Astrocyte (in vitro differentiated cells and primary cell): ENCODE measurements around the gene ASB1. TPM values are rescaled to one million over a fixed set of nuclear protein-coding genes. Genes with fewer than 3 reads are reported as not detected.

Source experiments
- DNase-seq: peaks from one replicate; pipeline ENCODE4 v3.0.0-alpha.2; 2010; ENCODE audit warnings: low read depth
- FAIRE-seq: peaks from 2 replicates; lab custom pipeline; 2011; peaks lifted over from hg19 to GRCh38; lab: Jason Lieb, UNC
- H2AFZ ChIP-seq: 2 replicates; pipeline ENCODE4 v1.6.0; 2012; ENCODE audit warnings: low read depth, low read length, inconsistent platforms
- H3K27ac ChIP-seq: 2 replicates; pipeline ENCODE4 v1.5.1; 2011; ENCODE audit warnings: low read depth, low read length, inconsistent platforms
- H3K27me3 ChIP-seq: 2 replicates; pipeline ENCODE4 v1.6.0; 2011; ENCODE audit warnings: low read length, inconsistent platforms; ENCODE audit not compliant: insufficient read depth
- H3K36me3 ChIP-seq: 2 replicates; pipeline ENCODE4 v1.5.1; 2011; ENCODE audit warnings: low read length, inconsistent platforms; ENCODE audit not compliant: insufficient read depth
- H3K4me1 ChIP-seq: 2 replicates; pipeline ENCODE4 v1.5.1; 2011; ENCODE audit warnings: low read length, inconsistent platforms; ENCODE audit not compliant: insufficient read depth
- H3K4me2 ChIP-seq: 2 replicates; pipeline ENCODE4 v1.6.0; 2012; ENCODE audit warnings: low read length, inconsistent platforms
- H3K4me3 ChIP-seq: 2 replicates; pipeline ENCODE4 v1.5.1; 2011; ENCODE audit warnings: low read depth, mild to moderate bottlenecking, low read length, inconsistent platforms; ENCODE audit not compliant: insufficient read depth
- H3K79me2 ChIP-seq: 2 replicates; pipeline ENCODE4 v1.6.0; 2012; ENCODE audit warnings: mild to moderate bottlenecking, low read length, inconsistent platforms; ENCODE audit not compliant: insufficient read depth
- H3K9ac ChIP-seq: 2 replicates; pipeline ENCODE4 v1.6.0; 2012; ENCODE audit warnings: mild to moderate bottlenecking, low read length, inconsistent platforms
- H3K9me3 ChIP-seq: 2 replicates; pipeline ENCODE4 v1.5.1; 2012; ENCODE audit warnings: low read depth, mild to moderate bottlenecking, low read length, inconsistent platforms; ENCODE audit not compliant: insufficient read depth
- H4K20me1 ChIP-seq: 2 replicates; pipeline ENCODE4 v1.6.0; 2012; ENCODE audit warnings: low read length, inconsistent platforms; ENCODE audit not compliant: insufficient read depth
- H3K27ac Mint-ChIP-seq: one replicate; pipeline ENCODE4 v1.8.0; 2021; ENCODE audit warnings: mild to moderate bottlenecking, mixed read lengths; ENCODE audit not compliant: unreplicated experiment
- H3K27me3 Mint-ChIP-seq: one replicate; pipeline ENCODE4 v1.8.0; 2021; ENCODE audit warnings: low read depth, mixed read lengths; ENCODE audit not compliant: unreplicated experiment
- H3K36me3 Mint-ChIP-seq: one replicate; pipeline ENCODE4 v1.8.0; 2021; ENCODE audit warnings: low read depth, mixed read lengths; ENCODE audit not compliant: unreplicated experiment
- H3K4me1 Mint-ChIP-seq: one replicate; pipeline ENCODE4 v1.8.0; 2021; ENCODE audit warnings: low read depth, mixed read lengths; ENCODE audit not compliant: unreplicated experiment
- H3K4me3 Mint-ChIP-seq: one replicate; pipeline ENCODE4 v1.8.0; 2021; ENCODE audit warnings: mild to moderate bottlenecking, moderate library complexity, mixed read lengths; ENCODE audit not compliant: unreplicated experiment
- H3K9me3 Mint-ChIP-seq: one replicate; pipeline ENCODE4 v1.8.0; 2021; ENCODE audit warnings: mild to moderate bottlenecking, mixed read lengths; ENCODE audit not compliant: unreplicated experiment
- EZH2 ChIP-seq: IDR thresholded peaks from 2 replicates; pipeline ENCODE4 v1.6.1; 2012; ENCODE audit warnings: mild to moderate bottlenecking, low read length, inconsistent platforms; ENCODE audit not compliant: insufficient read depth
- total RNA-seq: library from RNA; stranded (reverse); gene quantifications from 2 replicates; pipeline ENCODE4 v1.2.1, GENCODE V29; 2021
- TF ChIP-seq, protein P1 (sequence below): IDR thresholded peaks from 2 replicates; pipeline ENCODE4 v1.5.1; 2011; ENCODE audit warnings: low read depth, mild to moderate bottlenecking, inconsistent platforms, low read length, moderate library complexity; ENCODE audit not compliant: insufficient read depth

ASB1 gene
- total RNA-seq, 1 donor from 2014 or later = 30.6 TPM

DNA sequence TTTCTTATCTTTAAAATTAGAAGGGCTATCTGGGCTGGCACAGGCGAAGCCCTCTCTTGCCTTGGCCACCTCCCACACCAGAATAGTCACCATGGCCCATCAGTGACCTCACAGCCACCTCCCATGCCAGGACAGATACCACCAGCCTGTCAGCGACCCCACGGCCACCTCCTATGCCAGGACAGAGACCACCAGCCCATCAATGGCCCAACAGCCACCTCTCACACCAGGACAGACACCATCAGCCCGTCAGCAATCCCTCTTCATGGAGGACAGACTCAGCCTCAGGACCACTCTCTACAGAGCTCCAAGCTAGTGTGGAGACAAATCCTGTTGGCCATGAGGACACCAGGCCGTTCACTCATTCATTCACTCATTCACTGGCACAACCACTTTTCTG is 74.6 kb downstream of the ASB1 start:
- Histone ChIP-seq H3K27me3 (no peaks in the 10 kb centered on the region), H3K9me3 (peaks cover 4% of the 10 kb centered on the region), H2AFZ (no peak overlapping the region), H3K4me3 (no peak overlapping the region), H3K79me2 (no peaks in the 10 kb centered on the region), H4K20me1 (no peaks in the 10 kb centered on the region), H3K4me2 (no peak overlapping the region), H3K27ac (no peak overlapping the region), H3K9ac (no peak overlapping the region), H3K36me3 (no peaks in the 10 kb centered on the region), H3K4me1 (peaks cover 22% of the 10 kb centered on the region)
- H3K36me3 Mint-ChIP-seq = no peaks in the 10 kb centered on the region
- no peak overlapping the region for H3K27ac Mint-ChIP-seq
- FAIRE-seq (no peak), DNase-seq (no peak)
- H3K4me3 Mint-ChIP-seq = no peak overlapping the region
- TF ChIP-seq, protein P1, sequence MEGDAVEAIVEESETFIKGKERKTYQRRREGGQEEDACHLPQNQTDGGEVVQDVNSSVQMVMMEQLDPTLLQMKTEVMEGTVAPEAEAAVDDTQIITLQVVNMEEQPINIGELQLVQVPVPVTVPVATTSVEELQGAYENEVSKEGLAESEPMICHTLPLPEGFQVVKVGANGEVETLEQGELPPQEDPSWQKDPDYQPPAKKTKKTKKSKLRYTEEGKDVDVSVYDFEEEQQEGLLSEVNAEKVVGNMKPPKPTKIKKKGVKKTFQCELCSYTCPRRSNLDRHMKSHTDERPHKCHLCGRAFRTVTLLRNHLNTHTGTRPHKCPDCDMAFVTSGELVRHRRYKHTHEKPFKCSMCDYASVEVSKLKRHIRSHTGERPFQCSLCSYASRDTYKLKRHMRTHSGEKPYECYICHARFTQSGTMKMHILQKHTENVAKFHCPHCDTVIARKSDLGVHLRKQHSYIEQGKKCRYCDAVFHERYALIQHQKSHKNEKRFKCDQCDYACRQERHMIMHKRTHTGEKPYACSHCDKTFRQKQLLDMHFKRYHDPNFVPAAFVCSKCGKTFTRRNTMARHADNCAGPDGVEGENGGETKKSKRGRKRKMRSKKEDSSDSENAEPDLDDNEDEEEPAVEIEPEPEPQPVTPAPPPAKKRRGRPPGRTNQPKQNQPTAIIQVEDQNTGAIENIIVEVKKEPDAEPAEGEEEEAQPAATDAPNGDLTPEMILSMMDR = no peak
- no peak for TF ChIP-seq EZH2
- H3K27me3 Mint-ChIP-seq = peaks cover 18% of the 10 kb centered on the region
- H3K9me3 Mint-ChIP-seq = peaks cover 9% of the 10 kb centered on the region
- no peaks in the 10 kb centered on the region for H3K4me1 Mint-ChIP-seq

Other genes with a start within 250 kb of the ASB1 start
- 32.3 and 35.2 TPM in 2 replicates for gene ILKAP, start 223.2 kb upstream of the ASB1 start, total RNA-seq
- gene HES6, start 186.9 kb upstream of the ASB1 start, total RNA-seq = 1.3 and 3.0 TPM in 2 replicates
- 2.0 and 3.5 TPM in 2 replicates for gene PER2, start 138.3 kb upstream of the ASB1 start, total RNA-seq
- gene TRAF3IP1, start 106.4 kb upstream of the ASB1 start, total RNA-seq = 17.8 and 19.6 TPM in 2 replicates